Panc1 (cell line): ENCODE data around the gene PHRF1. TPM values are rescaled to one million over a fixed set of nuclear protein-coding genes. Genes with fewer than 3 reads are reported as not detected.
A peak's percentile ranks its signal among the peaks of the same experiment; 100 is the strongest.

Experiments used
- ATAC-seq: fragments of 200-7000 bp; cut with Tn5 transposase; 2 replicates; pipeline ENCODE4 v1.9.1; 2020; ENCODE audit warnings: mild to moderate bottlenecking, moderate library complexity
- BruUV-seq: library from RNA; stranded (reverse); fragments of 400-500 nt; replicated peaks from 2 replicates; lab custom pipeline; 2021; lab: Mats Ljungman, UMichigan
- CTCF ChIA-PET: fragments of 300-600 bp; sonication (Branson Sonifier 250); formaldehyde crosslinking; loops from one replicate; lab custom pipeline; 2022; ENCODE audit warnings: antibody characterized with exemption; lab: Charles Lee
- POLR2A ChIA-PET: fragments of 300-600 bp; sonication (Branson Sonifier 250); formaldehyde crosslinking; loops from one replicate; lab custom pipeline; 2022; ENCODE audit warnings: antibody characterized with exemption; lab: Charles Lee
- DNase-seq: peaks from one replicate; pipeline ENCODE4 v3.0.0-alpha.2; 2010; ENCODE audit warnings: low read depth, low spot score
- H3K27ac ChIP-seq: 2 replicates; pipeline ENCODE4 v1.5.1; 2011; ENCODE audit warnings: mild to moderate bottlenecking, low read length, inconsistent platforms
- H3K27me3 ChIP-seq: fragments of 200-500 bp; sonication (Bioruptor generic); 2 replicates; pipeline ENCODE4 v1.6.0; 2014; ENCODE audit warnings: low read length, inconsistent platforms; ENCODE audit not compliant: control insufficient read depth, insufficient read depth
- H3K36me3 ChIP-seq: fragments of 200-500 bp; sonication (Bioruptor generic); 2 replicates; pipeline ENCODE4 v1.5.1; 2014; ENCODE audit warnings: inconsistent platforms, mild to moderate bottlenecking, low read length, moderate library complexity; ENCODE audit not compliant: control insufficient read depth, insufficient read depth
- H3K4me1 ChIP-seq: 2 replicates; pipeline ENCODE4 v1.5.1; 2011; ENCODE audit warnings: inconsistent platforms, mild to moderate bottlenecking, low read length, moderate library complexity; ENCODE audit not compliant: control insufficient read depth, insufficient read depth
- H3K4me3 ChIP-seq, 2 experiments: 2 replicates each; pipeline ENCODE4 v1.5.1; 2011 to 2012; ENCODE audit warnings: low read depth in 2 of 2, low read length in 2 of 2, mild to moderate bottlenecking in 2 of 2, inconsistent platforms in 1 of 2, moderate library complexity in 1 of 2
- H3K9me3 ChIP-seq: fragments of 200-500 bp; sonication (Bioruptor generic); 2 replicates; pipeline ENCODE4 v1.5.1; 2014; ENCODE audit warnings: low read depth, mild to moderate bottlenecking, inconsistent platforms, low read length, moderate library complexity; ENCODE audit not compliant: control insufficient read depth, insufficient read depth
- CTCF ChIP-seq: fragments of 450-650 bp; IDR thresholded peaks from 2 replicates; pipeline ENCODE4 v1.5.1; 2017; ENCODE audit warnings: mild to moderate bottlenecking
- POLR2AphosphoS5 ChIP-seq: IDR thresholded peaks from 2 replicates; pipeline ENCODE4 v1.6.1; 2012; ENCODE audit warnings: mild to moderate bottlenecking, low read depth, low read length, moderate library complexity
- REST ChIP-seq, 2 experiments: IDR thresholded peaks; 2 replicates each; pipeline ENCODE4 v1.6.1; 2011 to 2012; ENCODE audit warnings: low read depth in 2 of 2, control low read depth in 1 of 2, low read length in 1 of 2, mild to moderate bottlenecking in 1 of 2, moderate library complexity in 1 of 2; ENCODE audit not compliant: insufficient read depth in 1 of 2
- SIN3A ChIP-seq: IDR thresholded peaks from 2 replicates; pipeline ENCODE4 v1.6.1; 2012; ENCODE audit warnings: low read depth, mild to moderate bottlenecking, low read length, moderate library complexity, borderline replicate concordance; ENCODE audit not compliant: insufficient read depth
- TCF7L2 ChIP-seq: IDR thresholded peaks from 2 replicates; pipeline ENCODE4 v1.6.1; 2011; ENCODE audit warnings: mild to moderate bottlenecking, low read depth, low read length, inconsistent platforms
- in situ Hi-C: cut with HindIII; loops from 2 replicates; pipeline ENCODE4 v1.10.0; 2016; ENCODE audit warnings: low sequenced_read_pairs, low pct_unique_long_range_greater_than_20kb
- intact Hi-C: fragments of 100-400 bp; cut with micrococcal nuclease; formaldehyde crosslinking; loops from one replicate; pipeline ENCODE4 v1.10.0; 2022; ENCODE audit not compliant: unreplicated experiment
- total RNA-seq: library from RNA; stranded (reverse); gene quantifications from one replicate; pipeline ENCODE4 v1.2.1, GENCODE V29; 2021; ENCODE audit not compliant: unreplicated experiment

The PHRF1 gene
- total RNA-seq, 1 experiment from 2014 or later, result 90.6 TPM

- TF ChIP-seq SIN3A (no peak), CTCF (no peak), TCF7L2 (no peak), REST (IDR thresholded peaks at IDR 0.05; ENCODE audit: insufficient read depth in 1 of 2, low read depth in 2 of 2, low read length in 1 of 2) (no peak), POLR2AphosphoS5 (no peak)
- ATAC-seq (peak; percentile 7), DNase-seq (no peak)
- intact Hi-C loops (no loop called here), in situ Hi-C loops (no loop called here)
- peak overlapping the region; percentile 31; the same call in 1 of the 2 replicates for H3K27ac ChIP-seq
- H3K27me3 ChIP-seq, result no peaks in the 10 kb centered on the region
- H3K36me3 ChIP-seq, result no peaks in the 10 kb centered on the region
- peaks cover 11% of the 10 kb centered on the region for H3K4me1 ChIP-seq
- no TSS peak for BruUV-seq
- ChIA-PET CTCF (no interaction called here), POLR2A (no interaction called here)
- no peak overlapping the region for H3K4me3 ChIP-seq
- H3K9me3 ChIP-seq, result no peaks in the 10 kb centered on the region
Observed at GRCh38 chr11:628056-628455, 51.8 kb downstream of the PHRF1 start.

GRCh38 chr11:629237-629583 is 52.9 kb downstream of the PHRF1 start:
- TF ChIP-seq REST (IDR thresholded peaks at IDR 0.05; ENCODE audit: insufficient read depth in 1 of 2, low read depth in 2 of 2, low read length in 1 of 2) (no peak), POLR2AphosphoS5 (no peak), CTCF (no peak), SIN3A (no peak), TCF7L2 (no peak)
- H3K27ac ChIP-seq, result no peak overlapping the region; the same call in 1 of the 2 replicates
- no peaks in the 10 kb centered on the region for H3K27me3 ChIP-seq
- ChIA-PET POLR2A (no interaction called here), CTCF (no interaction called here)
- ATAC-seq (no peak), DNase-seq (no peak)
- H3K4me3 ChIP-seq, result no peak overlapping the region
- intact Hi-C loops (no loop called here), in situ Hi-C loops (no loop called here)
- H3K4me1 ChIP-seq, result peaks cover 11% of the 10 kb centered on the region
- H3K9me3 ChIP-seq, result no peaks in the 10 kb centered on the region
- no peaks in the 10 kb centered on the region for H3K36me3 ChIP-seq
- BruUV-seq, result no TSS peak
